Left lobe of liver (tissue), 2 donors: ENCODE results near the gene SUN1. TPM values are rescaled to one million over a fixed set of nuclear protein-coding genes. Genes with fewer than 3 reads are reported as not detected.

Experiments used
- ATAC-seq: fragments of 200-7000 bp; cut with Tn5 transposase; one replicate; pipeline ENCODE4 v1.9.1; 2020; ENCODE audit warnings: mild to moderate bottlenecking, moderate library complexity
- DNase-seq: peaks from one replicate; pipeline ENCODE4 v3.0.0-alpha.2; 2020; ENCODE audit warnings: low spot score
- total RNA-seq: library from RNA; stranded (reverse); gene quantifications from one replicate; pipeline ENCODE4 v1.2.1, GENCODE V29; 2021
- donor health status: DM: no; HTN: no; CAD: no; lungs with moderate emphysema.
- donor health status: DM: no; HTN: yes; CAD: no.

The SUN1 gene
- total RNA-seq, 1 donor from 2014 or later: 41.5 TPM

DNA sequence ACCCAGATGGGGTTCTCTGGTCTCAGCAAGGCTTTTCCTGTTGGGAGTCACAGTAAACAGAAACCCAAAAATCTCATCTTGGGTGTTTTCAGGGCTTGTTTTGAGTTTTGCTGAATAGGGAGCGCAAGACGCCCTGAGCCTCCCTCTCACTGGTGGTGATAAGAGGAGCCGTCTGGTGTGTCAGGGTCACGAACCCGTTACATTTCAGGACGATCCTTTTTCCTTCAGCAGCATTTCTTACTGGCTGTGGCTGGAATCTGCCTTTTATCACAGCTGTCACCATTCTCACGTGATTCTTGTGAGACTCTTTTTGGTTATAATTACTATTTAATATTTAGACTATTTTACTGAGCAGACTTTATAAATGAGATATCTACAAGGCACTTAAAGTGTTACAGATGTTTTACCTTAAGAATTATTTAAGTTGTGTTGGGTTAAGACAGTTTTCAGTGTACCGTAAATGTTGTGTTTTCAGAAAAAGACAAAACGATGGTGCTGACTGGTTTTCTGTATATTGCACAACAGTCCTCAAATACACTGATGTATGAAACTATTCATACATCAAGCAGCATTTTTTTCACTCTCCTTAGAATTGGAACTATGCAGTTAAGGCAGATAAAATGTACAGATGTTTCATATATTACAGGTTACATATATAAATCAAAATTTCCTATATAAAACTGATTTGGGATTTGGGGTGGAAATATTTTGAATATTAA, 41.9 kb downstream of the SUN1 start:
- no peak for ATAC-seq
- no peak for DNase-seq

DNA sequence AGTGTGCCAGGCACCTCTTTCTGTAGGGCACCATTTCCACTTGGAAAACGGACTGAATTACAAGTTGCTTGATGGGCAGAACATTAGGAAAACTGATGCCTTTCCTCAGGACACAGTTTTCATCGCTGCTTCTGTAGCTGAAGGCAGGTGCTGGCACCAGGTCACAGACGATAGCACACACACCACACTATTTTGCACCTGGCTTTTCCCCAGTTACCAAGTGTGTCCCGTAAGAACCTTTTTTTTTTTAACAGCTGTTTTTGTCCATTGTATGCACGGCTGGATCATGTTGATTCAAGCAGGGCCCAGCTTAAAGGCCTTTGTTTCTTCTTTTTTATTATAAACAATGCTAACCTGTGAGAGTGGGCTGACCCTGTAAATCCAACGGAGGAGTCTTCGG, 42.8 kb downstream of the SUN1 start:
- ATAC-seq: no peak
- DNase-seq: no peak

DNA sequence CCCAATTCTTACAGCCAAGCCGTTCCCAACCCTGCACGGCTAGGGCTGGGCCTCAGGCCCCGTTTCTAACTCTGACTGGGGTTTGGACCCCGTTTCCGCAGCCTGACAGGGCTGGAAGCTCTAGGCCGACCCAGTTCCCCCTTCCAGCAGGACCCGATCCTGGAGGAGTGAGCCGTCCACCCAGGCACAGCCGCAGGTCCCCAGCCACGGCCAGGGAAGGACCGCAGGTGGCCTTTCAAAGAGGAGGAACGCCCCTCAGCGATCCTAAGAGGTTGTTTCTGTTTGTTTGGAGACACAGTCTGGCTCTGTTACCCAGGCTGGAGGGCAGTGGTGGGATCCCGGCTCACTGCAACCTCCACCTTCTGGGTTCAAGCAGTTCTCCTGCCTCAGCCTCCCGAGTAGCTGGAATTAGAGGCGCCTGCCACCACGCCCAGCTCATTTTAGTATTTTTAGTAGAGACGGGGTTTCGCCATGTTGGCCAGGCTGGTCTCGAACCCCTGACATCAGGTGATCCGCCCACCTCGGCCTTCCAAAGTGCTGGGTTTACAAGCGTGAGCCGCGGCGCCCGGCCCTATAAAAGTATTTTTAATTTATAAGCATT, 43.3 kb downstream of the SUN1 start:
- DNase-seq (no peak), ATAC-seq (no peak)

DNA sequence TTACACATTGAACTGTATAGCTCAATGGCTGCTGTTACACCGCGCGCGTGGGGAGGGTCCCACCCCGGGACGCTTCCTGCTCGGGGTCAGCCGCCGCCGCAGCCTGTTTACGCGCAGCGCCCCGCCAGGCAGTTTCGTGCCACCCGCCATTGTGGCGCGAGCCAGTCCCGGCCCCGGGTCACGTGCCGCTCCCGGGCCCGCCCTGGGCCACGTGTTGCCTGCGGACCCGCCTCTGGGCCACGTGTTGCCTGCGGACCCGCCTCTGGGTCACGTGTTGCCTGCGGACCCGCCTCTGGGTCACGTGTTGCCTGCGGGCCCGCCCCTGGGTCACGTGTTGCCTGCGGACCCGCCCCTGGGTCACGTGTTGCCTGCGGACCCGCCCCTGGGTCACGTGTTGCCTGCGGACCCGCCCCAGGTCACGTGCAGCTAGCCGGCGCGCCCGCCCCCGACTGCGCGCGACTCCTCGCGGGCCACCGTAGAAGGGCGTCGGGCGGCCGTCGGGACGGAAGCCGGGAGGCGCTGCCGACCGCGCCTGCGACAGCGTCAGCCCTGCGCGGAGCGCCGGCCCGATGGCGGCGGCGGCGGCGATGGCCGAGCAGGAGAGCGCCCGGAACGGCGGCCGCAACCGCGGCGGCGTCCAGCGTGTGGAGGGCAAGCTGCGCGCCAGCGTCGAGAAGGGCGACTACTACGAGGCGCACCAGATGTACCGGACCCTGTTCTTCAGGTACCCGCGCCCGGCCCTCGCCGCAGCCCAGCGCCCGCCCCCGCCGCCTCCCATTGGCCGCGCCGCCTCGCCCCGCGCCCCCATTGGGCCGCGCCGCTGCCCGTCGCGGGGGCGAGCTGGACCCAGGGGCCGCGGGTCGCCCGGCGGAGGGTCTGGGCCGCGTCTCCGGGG, 44.0 kb downstream of the SUN1 start, which contains the start of gene GET4:
GET4 (plus strand) TSS at position 478 of the 895 bp plus-strand sequence; CDS start at position 570, 92 bp downstream.
- peak; percentile 71 for ATAC-seq

DNA sequence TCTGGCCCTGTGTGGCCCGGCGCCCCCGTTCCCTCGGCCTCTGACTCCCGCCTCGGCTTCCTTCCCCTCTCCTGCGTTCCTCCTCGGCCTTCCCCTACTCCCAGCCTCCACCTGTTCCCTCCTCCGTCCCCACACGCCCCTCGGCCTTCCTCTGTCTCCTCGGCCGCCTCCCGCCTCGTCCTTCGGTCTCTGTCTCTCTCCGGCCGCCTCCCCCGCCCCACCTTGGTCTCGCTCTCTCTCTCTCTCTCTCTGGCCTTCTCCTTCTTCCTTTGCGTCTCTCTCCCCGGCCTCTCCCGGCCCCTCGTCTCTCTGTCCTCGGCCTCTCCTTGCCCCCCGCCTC, 44.7 kb downstream of the SUN1 start:
- DNase-seq: no peak

More for the DNA sequence above, 44.0 kb downstream of the SUN1 start, which contains the start of gene GET4:
- DNase-seq: peak; percentile 98

DNA sequence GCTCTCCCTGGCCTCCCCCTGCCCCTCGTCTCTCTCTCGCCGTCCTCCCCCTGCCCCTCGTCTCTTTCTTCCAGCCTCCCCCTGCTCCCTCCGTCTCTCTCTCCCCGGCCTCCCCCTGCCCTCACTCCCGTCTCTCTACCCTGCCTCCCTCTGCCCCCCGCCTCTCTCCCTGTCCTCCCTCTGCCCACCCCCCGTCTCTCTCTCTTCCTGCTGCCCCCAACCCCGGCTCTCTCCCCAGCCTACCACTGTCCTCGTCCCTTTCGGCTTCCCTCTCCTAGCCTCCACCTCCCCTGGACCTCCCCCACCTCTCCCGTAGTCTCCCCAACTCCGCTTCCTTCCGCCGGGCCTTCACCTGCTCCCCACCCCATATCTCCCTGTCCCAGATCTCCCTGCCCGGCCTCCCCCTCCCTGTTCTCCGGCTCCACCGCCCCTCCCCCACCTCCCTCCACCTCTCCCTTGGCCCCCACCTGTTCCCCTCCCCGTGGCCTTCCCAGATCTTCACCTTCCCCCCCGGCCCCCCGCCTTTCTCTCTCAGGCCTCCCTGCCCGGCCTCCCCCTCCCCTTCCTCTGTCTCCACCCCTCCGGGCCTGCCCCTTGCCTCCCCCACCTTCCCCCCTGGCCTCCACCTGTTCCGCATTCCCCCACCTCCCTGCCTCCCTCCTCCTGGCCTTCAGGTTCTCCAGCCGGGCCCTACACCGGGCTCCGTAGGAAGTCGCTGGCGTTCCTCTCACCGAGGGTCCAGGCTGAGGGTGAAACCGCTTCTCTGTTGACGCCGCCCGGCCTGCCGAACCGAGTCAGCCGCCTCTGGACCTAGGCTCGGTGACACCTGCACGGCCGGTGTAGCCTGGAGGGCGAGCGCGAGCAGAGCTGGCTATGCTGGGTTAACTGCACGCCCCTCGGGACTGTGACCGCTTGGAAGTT, 45.3 kb downstream of the SUN1 start:
- DNase-seq (no peak), ATAC-seq (no peak)

More for the DNA sequence above, 44.7 kb downstream of the SUN1 start:
- ATAC-seq: peak; percentile 5

DNA sequence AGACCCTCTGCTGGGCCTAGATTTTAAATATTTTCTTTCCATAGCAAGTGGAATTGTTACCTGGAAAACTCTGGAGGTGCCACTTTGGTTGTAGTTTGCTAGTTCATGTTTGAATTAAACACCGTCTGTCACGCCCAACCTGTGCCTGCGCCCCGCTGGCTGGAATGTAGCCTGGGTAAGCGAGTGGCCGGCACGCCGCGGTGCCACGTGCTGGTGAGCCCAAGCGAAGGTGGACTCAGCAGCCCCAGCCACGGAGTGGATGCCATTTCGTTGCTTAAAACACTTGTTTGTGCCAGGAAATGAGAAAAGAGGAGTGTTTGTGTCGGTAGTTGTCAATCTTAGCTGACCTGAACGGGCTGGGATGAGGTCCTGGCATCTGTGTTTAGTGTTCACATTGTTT, 46.8 kb downstream of the SUN1 start:
- DNase-seq (peak; percentile 92), ATAC-seq (peak; percentile 47)

DNA sequence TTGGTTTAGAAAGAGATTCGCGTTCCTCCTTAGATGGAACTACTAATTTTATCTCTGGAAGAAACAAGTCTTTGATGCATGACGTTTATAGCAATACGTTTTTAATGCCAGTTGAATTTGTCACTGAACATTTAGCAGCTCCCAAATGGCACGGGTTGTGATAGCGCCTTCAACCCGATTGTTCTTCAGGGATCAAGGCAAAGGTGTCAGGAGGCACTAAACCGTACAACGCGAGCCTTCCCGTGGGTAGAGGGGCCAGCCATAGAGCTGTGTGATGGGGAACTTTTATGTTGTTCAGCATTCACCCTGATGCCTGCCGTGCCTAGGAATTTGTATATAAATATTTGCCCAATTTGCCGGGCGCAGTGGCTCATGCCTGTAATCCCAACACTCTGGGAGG, 47.4 kb downstream of the SUN1 start:
- DNase-seq (no peak), ATAC-seq (no peak)

DNA sequence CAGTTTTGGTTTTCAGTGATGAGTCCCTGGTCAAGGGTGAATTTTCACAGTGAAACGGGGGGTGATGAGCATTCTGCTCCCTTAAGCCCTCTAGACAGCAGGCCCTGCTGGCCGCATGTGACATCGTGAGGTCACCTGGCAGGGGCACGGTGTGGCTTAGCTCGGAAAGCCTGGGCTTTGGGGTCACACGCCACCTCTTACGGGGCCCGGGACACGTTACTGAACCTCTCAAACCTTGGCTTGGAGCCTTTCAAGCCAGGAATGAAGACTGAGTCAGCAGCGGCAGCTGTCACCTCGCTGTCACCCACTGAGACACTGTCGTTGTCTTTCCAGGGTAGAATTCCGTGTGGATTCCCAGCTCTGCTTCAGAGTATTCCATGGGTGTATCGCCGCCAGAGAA, 48.2 kb downstream of the SUN1 start:
- no peak for ATAC-seq
- DNase-seq: no peak

DNA sequence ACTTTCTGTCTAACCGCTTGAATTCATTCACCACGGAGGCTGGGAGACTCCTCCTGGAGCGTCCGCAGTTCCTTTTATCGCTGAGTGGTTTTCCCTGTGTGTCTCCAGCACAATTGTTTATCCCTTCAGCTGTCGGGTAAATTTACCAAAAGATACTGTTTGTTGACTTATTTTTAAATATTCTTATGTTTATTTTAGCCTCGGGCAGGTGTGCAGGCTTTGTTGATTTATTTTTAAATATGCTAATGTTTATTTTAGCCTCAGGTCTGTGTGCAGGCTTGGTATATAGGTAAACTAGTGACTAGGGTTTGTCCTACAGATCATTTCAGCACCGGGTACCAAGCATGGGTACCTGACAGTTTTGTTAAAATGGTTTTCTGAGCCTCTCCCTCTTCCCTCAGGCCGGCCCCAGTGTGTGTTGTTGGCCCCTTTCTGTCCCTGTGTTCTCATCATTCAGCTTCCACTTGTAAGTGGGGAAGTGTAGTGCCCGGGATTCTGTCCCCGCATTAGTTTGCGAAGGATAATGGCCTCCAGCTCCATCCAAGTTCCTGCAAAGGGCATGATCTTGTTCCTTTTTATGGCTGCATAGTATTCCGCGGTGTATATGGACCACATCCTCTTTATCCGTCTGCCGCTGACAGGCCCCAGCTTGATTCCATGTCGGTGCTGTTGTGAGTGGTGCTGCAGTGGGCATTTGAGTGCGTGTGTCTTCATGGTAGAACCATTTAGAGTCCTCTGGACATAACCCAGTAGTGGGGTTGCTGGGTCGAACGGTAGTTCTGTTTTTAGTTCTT, 49.4 kb downstream of the SUN1 start:
- DNase-seq: no peak
- no peak for ATAC-seq

DNA sequence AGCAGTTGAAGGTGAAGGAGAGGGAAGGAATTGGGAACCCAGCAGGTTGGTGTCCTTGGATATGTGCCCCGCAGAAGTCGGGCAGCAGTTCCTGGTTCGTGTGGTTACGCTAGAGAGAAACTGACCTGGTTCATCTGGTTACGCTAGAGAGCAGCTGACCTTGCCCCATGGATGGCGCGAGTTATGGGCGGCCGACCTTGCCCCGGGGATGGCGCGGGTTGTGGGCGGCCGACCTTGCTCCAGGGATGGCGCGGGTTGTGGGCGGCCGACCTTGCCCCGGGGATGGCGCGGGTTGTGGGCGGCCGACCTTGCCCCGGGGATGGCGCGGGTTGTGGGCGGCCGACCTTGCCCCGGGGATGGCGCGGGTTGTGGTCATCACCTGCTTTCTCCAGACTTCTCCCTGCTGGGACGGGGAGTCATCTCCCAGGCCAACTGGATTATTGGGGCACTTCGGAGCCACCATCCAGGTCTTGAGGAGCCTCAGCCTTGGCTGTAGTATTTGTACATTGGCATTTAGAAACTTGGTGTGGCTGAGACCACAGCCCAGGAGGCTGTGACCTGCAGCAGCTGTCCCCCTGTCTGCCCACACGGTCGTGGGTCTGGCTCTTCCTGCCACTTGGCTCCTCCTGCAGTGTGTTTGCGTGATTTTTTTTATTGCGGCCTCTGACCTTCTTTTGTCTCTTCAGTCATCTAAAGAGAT, 50.2 kb downstream of the SUN1 start:
- DNase-seq (peak; percentile 68), ATAC-seq (peak; percentile 15)

DNA sequence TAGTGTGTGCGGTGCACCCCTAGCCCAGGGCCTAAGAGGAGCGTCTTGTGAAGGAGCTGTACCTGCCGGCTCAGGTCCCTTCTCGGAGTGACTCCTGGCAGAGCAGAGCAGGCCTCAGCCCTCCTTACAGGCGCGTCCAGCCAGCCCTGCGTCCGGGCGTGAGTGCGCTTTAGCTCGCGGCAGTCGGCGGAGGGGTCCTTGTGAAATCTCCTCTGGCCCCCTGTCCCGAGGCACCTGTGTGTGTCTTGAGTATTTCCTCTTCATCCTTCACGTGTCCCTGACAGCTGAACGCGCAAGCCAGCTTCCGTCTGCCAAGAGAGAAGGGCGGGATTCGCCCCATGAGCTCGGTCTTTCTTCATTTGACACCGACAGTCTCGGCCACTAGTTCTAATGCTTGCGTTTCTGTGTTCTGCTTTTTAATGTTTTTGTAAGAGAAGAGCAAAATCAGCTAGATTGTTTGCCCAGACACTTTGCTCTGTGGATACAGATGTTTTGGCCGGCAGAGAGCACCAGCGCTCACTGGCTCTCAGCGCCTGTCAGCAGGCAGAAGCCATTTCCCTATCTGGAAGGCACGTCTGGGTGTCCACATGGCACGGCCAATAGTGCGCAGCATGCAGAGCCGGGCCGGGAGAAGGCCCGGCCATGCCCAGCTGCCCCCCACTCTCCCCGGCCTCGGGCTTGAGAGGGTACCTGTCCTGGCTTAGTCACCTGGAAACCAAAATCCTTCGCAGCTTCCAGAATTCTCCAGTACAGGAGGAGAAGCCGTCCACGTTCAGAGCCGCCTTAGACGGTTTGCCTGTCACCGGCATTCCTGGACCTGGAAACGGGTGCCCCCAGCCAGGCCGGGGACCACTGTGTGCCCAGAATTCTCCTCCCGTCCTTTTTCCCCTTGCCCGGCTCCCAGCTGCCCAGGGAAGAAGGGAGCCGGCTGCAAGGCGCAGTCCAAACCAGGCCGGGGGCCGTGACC, 51.1 kb downstream of the SUN1 start:
- DNase-seq: peak; percentile 68
- ATAC-seq: peak; percentile 42

DNA sequence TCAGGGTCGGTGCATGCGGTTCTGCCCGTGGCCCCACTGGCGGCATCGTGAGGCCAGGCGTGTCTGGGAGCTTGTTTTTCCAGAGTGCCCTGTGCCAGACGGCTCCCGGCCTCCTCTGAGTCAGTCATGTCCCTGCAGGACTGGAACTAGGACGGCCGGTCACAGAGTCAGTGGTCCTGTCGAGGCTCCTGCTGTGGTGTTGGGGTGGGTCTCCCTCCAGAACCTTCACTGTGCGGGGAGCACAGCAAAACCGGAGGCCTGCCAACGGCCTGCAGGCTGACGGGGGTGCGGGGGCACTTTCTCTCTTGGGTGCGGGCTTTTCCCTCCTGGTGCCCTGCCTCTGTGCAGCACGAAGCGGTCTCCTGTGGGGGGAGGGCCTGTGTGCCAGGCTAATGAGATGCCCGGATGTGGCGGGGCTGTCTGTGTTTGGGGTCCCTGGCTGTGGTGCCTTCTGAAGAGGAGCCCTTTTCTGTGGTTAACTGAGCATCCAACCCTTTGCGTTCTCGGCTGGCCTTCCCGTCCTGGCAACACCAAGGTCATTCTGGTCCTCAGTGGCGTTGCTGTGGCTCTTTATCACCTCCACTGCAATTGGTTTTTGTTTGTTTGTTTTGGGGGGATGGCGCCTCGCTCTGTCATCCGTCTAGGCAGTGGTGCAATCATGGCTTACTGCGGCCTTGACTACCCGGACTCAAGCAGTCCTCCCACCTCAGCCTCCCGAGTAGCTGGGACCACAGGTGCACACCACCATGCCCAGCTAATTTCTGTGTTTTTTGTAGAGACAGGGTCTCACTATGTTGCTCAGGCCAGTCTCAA, 52.1 kb downstream of the SUN1 start:
- ATAC-seq: no peak
- DNase-seq: no peak

DNA sequence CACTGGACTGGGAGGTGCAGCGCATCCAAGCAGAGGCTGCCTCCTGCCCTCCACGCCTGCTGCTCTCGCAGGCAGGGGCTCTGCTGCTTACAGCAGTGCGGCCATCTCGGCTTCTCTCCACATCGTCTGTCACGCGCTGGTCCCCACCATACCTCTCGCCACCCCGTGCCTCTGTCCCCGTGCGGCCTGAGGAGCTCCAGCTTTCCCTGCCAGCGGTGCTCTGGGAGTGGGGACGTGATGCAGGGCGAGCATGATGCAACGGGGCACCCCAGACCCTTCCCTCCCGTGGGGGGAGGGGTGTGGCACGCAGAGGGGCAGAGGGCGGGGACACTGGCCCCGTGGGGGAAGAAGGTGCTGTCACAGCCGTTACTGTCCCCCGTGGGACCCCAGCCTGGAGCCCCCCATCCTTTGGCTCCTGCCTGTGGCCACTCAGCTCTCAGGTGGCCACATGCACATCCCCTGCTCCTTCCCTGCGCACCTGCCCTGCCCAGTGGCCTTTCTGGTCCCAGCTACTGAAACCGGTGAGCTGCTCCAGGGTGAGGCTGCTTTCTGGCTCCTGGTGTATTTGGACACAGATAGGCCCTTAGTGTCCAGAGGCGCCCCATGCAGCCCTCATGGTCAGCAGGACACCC, 53.1 kb downstream of the SUN1 start:
- ATAC-seq (no peak), DNase-seq (no peak)

DNA sequence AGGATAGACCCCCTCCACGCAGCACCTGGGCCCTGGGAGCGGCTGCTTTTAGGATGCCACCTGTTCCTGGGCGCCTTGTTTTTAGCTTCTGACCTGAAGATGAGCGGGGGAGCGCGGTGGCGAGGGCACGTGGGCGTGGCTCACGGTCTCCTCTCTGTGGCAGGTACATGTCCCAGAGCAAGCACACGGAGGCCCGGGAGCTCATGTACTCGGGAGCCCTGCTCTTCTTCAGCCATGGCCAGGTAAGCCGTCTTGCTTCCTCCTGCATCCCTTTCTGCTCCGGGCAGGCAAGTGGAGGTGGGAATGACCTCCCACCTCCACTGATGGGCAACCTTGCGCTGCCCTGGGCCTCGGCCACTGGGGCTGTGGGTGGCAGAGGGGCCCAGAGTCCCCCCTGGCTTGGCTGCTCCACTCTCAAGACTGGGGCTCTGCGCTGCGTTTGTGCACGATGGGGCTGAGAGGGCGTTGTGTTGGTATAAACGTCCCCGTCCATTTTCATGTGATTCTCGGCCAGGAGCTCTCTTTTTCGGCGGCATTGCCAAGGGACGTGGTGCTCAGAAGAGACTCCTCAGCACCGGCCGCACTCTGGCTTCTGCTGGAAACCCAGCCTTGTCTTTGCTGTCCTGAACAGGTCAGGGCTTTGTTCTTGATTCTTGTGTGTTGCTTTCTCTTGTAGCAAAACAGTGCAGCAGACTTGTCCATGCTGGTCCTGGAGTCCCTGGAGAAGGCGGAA, 53.8 kb downstream of the SUN1 start:
- ATAC-seq (no peak), DNase-seq (no peak)
